OCI-LY1 (cell line): ENCODE measurements around the gene DNAH7.

ENCODE experiments used
- H2AFZ ChIP-seq: fragments of 200-600 bp; sonication (generic), shearing (Covaris generic); 2 replicates; pipeline ENCODE4 v1.6.0; 2014; ENCODE audit warnings: antibody characterized with exemption, mild to moderate bottlenecking, low read length
- H3F3A ChIP-seq: fragments of 200-600 bp; sonication (generic), shearing (Covaris generic); 2 replicates; pipeline ENCODE4 v1.6.0; 2014; ENCODE audit warnings: mild to moderate bottlenecking, antibody characterized with exemption, low read length, moderate library complexity; ENCODE audit not compliant: insufficient read depth
- H3K27ac ChIP-seq: fragments of 200-600 bp; sonication (generic); 2 replicates; pipeline ENCODE4 v1.5.1; 2014; ENCODE audit warnings: low read length, mixed run types, mild to moderate bottlenecking, low read depth; ENCODE audit not compliant: poor library complexity, severe bottlenecking
- H3K27me3 ChIP-seq: fragments of 200-600 bp; sonication (generic); 2 replicates; pipeline ENCODE4 v1.6.0; 2014; ENCODE audit warnings: antibody characterized with exemption, mild to moderate bottlenecking, low read length, moderate library complexity; ENCODE audit not compliant: insufficient read depth
- H3K36me3 ChIP-seq: fragments of 200-600 bp; sonication (generic); 2 replicates; pipeline ENCODE4 v1.6.1; 2014; ENCODE audit warnings: mild to moderate bottlenecking, antibody characterized with exemption, low read length, moderate library complexity, mixed read lengths; ENCODE audit not compliant: insufficient read depth
- H3K4me1 ChIP-seq: fragments of 200-600 bp; sonication (generic); 2 replicates; pipeline ENCODE4 v1.5.1; 2014; ENCODE audit warnings: mild to moderate bottlenecking, low read length, moderate library complexity; ENCODE audit not compliant: insufficient read depth, severe bottlenecking
- H3K4me2 ChIP-seq: fragments of 200-600 bp; sonication (generic), shearing (Covaris generic); 2 replicates; pipeline ENCODE4 v1.6.1; 2014; ENCODE audit warnings: low read length
- H3K4me3 ChIP-seq: fragments of 200-600 bp; sonication (generic); 2 replicates; pipeline ENCODE4 v1.5.1; 2014; ENCODE audit warnings: low read length, low read depth, mild to moderate bottlenecking, mixed read lengths; ENCODE audit not compliant: poor library complexity, severe bottlenecking
- H3K79me2 ChIP-seq: fragments of 200-600 bp; shearing (Covaris generic); 2 replicates; pipeline ENCODE4 v1.6.1; 2016; ENCODE audit warnings: mixed run types, low read length, mixed read lengths; ENCODE audit not compliant: insufficient read depth
- H3K9ac ChIP-seq: fragments of 200-600 bp; sonication (generic), shearing (Covaris generic); 2 replicates; pipeline ENCODE4 v1.6.1; 2014; ENCODE audit warnings: mild to moderate bottlenecking, low read length, mixed read lengths
- H3K9me2 ChIP-seq: fragments of 200-600 bp; sonication (generic), shearing (Covaris generic); 2 replicates; pipeline ENCODE4 v1.6.1; 2014; ENCODE audit warnings: low read depth, mild to moderate bottlenecking, low read length, mixed read lengths
- H3K9me3 ChIP-seq: fragments of 200-600 bp; shearing (Covaris generic); 2 replicates; pipeline ENCODE4 v1.6.1; 2014; ENCODE audit warnings: low read length, mixed read lengths
- H4K20me1 ChIP-seq: fragments of 200-600 bp; sonication (generic), shearing (Covaris generic); 2 replicates; pipeline ENCODE4 v1.6.0; 2016; ENCODE audit warnings: mild to moderate bottlenecking, low read length; ENCODE audit not compliant: insufficient read depth
- EZH2 ChIP-seq: fragments of 200-600 bp; sonication (generic), shearing (Covaris generic); IDR thresholded peaks from 2 replicates; pipeline ENCODE4 v1.8.0; 2017; ENCODE audit warnings: borderline replicate concordance, mixed run types, mild to moderate bottlenecking, antibody characterized with exemption, low read length, moderate library complexity, mixed read lengths
- TF ChIP-seq, protein P1 (sequence below): fragments of 200-600 bp; sonication (generic), shearing (Covaris generic); IDR thresholded peaks from 2 replicates; pipeline ENCODE4 v1.5.1; 2017; ENCODE audit warnings: mild to moderate bottlenecking, antibody characterized with exemption, low read length, moderate library complexity, mixed read lengths

DNAH7 gene

GRCh38 chr2:195891081-195891480 lies 177.6 kb downstream of the DNAH7 start:
- Histone ChIP-seq H3K9me3 (no peaks in the 10 kb centered on the region), H3K79me2 (no peaks in the 10 kb centered on the region), H3K36me3 (no peaks in the 10 kb centered on the region), H3K27me3 (no peaks in the 10 kb centered on the region), H4K20me1 (no peaks in the 10 kb centered on the region), H3K9me2 (no peaks in the 10 kb centered on the region), H3K27ac (no peak overlapping the region), H3K4me3 (no peak overlapping the region), H2AFZ (no peak overlapping the region), H3K4me2 (no peak overlapping the region), H3K4me1 (no peaks in the 10 kb centered on the region), H3K9ac (no peak overlapping the region), H3F3A (no peaks in the 10 kb centered on the region)
- no peak for TF ChIP-seq EZH2
- TF ChIP-seq, protein P1, sequence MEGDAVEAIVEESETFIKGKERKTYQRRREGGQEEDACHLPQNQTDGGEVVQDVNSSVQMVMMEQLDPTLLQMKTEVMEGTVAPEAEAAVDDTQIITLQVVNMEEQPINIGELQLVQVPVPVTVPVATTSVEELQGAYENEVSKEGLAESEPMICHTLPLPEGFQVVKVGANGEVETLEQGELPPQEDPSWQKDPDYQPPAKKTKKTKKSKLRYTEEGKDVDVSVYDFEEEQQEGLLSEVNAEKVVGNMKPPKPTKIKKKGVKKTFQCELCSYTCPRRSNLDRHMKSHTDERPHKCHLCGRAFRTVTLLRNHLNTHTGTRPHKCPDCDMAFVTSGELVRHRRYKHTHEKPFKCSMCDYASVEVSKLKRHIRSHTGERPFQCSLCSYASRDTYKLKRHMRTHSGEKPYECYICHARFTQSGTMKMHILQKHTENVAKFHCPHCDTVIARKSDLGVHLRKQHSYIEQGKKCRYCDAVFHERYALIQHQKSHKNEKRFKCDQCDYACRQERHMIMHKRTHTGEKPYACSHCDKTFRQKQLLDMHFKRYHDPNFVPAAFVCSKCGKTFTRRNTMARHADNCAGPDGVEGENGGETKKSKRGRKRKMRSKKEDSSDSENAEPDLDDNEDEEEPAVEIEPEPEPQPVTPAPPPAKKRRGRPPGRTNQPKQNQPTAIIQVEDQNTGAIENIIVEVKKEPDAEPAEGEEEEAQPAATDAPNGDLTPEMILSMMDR = no peak

- Histone ChIP-seq H3K4me3 (no peak overlapping the region), H3K9me2 (no peaks in the 10 kb centered on the region), H2AFZ (no peak overlapping the region), H3K9ac (no peak overlapping the region), H4K20me1 (no peaks in the 10 kb centered on the region), H3F3A (no peaks in the 10 kb centered on the region), H3K9me3 (no peaks in the 10 kb centered on the region), H3K4me2 (no peak overlapping the region), H3K36me3 (no peaks in the 10 kb centered on the region), H3K27ac (no peak overlapping the region), H3K27me3 (no peaks in the 10 kb centered on the region), H3K79me2 (no peaks in the 10 kb centered on the region), H3K4me1 (no peaks in the 10 kb centered on the region)
- TF ChIP-seq, protein P1 = no peak
- TF ChIP-seq EZH2 = no peak
Measured at GRCh38 chr2:195879153-195879552, 189.5 kb downstream of the DNAH7 start.

DNA sequence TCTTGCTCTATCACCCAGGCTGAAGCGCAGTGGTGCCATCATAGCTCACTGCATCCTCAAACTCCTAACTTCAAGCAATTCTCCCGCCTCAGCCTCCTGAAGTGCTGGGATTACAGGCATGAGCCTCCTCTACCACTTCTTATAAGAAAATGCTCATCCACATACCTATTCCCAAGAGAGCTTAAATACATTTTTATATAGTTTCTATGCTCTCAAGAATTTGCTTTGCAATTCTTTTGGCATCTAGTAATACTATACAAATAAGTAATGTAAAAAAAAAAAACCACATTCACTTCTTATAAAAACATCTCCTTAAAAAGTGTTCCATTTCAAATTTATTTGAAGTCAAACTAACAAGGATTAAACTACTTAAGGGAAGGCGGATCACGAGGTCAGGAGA lies 197.3 kb downstream of the DNAH7 start:
- no peak overlapping the region for H3K27ac ChIP-seq
- no peaks in the 10 kb centered on the region for H3K27me3 ChIP-seq
- H2AFZ ChIP-seq = no peak overlapping the region
- no peak overlapping the region for H3K4me2 ChIP-seq
- no peaks in the 10 kb centered on the region for H3F3A ChIP-seq
- no peaks in the 10 kb centered on the region for H3K9me2 ChIP-seq
- no peaks in the 10 kb centered on the region for H3K79me2 ChIP-seq
- TF ChIP-seq, protein P1 = no peak
- no peak for TF ChIP-seq EZH2
- no peaks in the 10 kb centered on the region for H4K20me1 ChIP-seq
- H3K4me3 ChIP-seq = no peak overlapping the region
- H3K9ac ChIP-seq = no peak overlapping the region
- H3K9me3 ChIP-seq = no peaks in the 10 kb centered on the region
- H3K36me3 ChIP-seq = no peaks in the 10 kb centered on the region
- H3K4me1 ChIP-seq = no peaks in the 10 kb centered on the region
